GM18511 (cell line): Measurements from ENCODE around the gene ADAM29.
"Not testable (repeated sequence)": the region's sequence is repeated elsewhere in the genome, so short reads cannot be mapped to it uniquely, and the experiment has no call there.

Source experiments
- ATAC-seq: cut with Tn5 transposase; IDR thresholded peaks from one replicate; pipeline ENCODE4 v1.9.1; 2021; ENCODE audit warnings: mild to moderate bottlenecking, moderate library complexity; ENCODE audit not compliant: unreplicated experiment

ADAM29 gene

GRCh38 chr4:174946246-174946645, 28.1 kb downstream of the ADAM29 start:
- ATAC-seq = peak; percentile 67

GRCh38 chr4:174948826-174949225, 30.7 kb downstream of the ADAM29 start:
- ATAC-seq = no peak

- no peak for ATAC-seq
Measured at GRCh38 chr4:174972911-174973310, 54.8 kb downstream of the ADAM29 start.

- ATAC-seq = no peak
Measured at GRCh38 chr4:174973336-174973735, 55.2 kb downstream of the ADAM29 start.

- no peak for ATAC-seq
Measured at GRCh38 chr4:174983128-174983750, 65.1 kb downstream of the ADAM29 start.

GRCh38 chr4:174983870-174984269, 65.7 kb downstream of the ADAM29 start:
- ATAC-seq = not testable (repeated sequence)

GRCh38 chr4:174989791-174990190, 71.6 kb downstream of the ADAM29 start:
- no peak for ATAC-seq

GRCh38 chr4:174993916-174994315, 75.8 kb downstream of the ADAM29 start:
- ATAC-seq = no peak

GRCh38 chr4:174996079-174996478, 77.9 kb downstream of the ADAM29 start:
- ATAC-seq = peak; percentile 55

GRCh38 chr4:174999407-174999806, 81.2 kb downstream of the ADAM29 start:
- no peak for ATAC-seq

GRCh38 chr4:175017751-175018150, 99.6 kb downstream of the ADAM29 start:
- no peak for ATAC-seq

- ATAC-seq = not testable (repeated sequence)
Measured at GRCh38 chr4:175019447-175019846, 101.3 kb downstream of the ADAM29 start.
